WI38 (cell line): ENCODE results near the gene RCOR1.

Experiments used
- H3K4me3 ChIP-seq: 2 replicates; pipeline ENCODE4 v1.5.1; 2011; ENCODE audit warnings: low read depth, mild to moderate bottlenecking, control low read depth, low read length
- TF ChIP-seq, protein P1 (sequence below): IDR thresholded peaks from 2 replicates; pipeline ENCODE4 v1.5.1; 2012; ENCODE audit warnings: low read depth, mild to moderate bottlenecking, control low read depth, low read length

The RCOR1 gene

DNA sequence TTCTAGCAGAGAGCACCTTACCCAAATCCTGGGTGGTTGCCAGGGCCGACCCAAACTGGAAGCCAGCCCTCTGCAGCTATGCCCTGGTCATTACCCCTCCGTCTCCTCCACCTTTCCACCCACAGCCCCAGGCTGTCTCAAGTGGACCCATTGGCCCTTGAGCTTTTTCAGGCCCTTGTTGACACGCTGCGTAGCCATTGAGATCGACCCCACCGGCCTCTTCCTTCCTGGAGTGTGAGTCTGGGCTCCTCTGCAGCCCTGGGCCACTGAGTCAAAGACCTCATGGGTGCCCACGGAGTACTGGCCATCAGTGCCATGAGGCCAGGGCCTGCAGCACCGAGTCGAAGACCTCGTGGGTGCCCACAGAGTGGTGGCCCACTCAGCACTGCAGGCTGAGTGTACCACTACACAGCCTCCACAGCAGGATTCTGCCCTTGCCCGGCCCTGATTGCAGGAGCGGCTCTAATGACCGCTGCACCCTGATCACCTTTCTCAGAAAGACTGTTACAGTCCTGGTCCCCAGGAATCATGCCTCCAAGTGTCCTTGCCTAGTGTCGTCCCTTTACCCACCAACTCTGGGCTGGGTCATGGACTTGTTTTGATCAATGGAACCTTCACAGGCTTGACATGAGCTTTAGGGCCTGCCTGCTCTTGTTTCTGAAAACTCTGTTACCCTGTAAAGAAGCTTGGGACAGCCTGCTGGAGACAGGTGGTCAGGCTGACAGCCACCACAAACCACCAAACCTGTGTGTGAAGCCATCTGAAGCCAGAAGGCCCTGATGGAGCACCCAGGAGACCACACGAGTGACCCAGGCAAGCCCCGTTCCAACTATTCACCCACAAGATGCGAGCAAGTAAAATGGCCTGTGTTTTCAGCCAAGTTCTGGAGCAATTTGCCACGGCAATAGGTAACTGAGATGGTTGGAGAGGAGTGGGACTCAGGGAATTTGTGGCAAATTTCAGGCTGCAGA lies 145.2 kb downstream of the RCOR1 start:
- TF ChIP-seq, protein P1, sequence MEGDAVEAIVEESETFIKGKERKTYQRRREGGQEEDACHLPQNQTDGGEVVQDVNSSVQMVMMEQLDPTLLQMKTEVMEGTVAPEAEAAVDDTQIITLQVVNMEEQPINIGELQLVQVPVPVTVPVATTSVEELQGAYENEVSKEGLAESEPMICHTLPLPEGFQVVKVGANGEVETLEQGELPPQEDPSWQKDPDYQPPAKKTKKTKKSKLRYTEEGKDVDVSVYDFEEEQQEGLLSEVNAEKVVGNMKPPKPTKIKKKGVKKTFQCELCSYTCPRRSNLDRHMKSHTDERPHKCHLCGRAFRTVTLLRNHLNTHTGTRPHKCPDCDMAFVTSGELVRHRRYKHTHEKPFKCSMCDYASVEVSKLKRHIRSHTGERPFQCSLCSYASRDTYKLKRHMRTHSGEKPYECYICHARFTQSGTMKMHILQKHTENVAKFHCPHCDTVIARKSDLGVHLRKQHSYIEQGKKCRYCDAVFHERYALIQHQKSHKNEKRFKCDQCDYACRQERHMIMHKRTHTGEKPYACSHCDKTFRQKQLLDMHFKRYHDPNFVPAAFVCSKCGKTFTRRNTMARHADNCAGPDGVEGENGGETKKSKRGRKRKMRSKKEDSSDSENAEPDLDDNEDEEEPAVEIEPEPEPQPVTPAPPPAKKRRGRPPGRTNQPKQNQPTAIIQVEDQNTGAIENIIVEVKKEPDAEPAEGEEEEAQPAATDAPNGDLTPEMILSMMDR = no peak
- no peak overlapping the region for H3K4me3 ChIP-seq

DNA sequence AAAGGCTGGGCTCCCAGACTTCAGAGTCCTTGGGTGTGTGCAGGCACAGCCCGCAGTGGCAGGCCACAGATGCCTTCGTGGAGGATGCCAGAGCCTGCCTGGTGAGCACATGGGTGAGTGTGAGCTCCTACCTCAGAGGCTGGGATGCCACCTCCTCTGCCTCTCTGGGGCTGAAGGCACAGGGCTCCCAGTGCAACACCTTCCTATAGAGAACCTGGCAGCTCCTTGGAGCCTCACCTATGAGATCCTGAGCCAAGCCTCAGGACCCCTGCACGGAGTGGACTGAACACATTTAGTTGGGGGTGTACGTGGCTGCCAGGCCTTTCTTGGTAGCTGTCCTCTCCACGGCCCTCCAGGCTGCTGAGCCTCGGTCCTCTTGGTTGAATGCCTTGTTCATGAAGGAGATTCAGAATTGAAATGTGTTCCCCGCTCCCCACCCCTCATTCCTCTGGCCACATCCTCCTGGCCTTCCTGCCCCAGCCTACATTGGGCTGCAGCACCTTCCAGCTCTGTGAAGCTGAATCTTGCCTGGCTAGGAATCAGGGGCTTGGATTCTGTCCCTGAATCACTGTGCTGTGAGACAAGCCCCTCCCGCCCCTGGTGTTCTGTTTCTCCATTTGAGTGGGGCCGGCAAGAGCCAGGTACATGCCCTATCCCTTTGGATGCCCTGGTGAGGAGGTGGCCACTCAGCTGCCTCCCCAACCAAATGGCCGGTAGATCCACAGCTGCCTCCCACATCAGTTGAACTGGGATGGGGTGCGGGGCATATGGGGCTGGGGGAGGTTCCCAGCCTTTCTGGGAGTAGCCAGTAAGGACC lies 146.1 kb downstream of the RCOR1 start:
- H3K4me3 ChIP-seq = no peak overlapping the region
- TF ChIP-seq, protein P1 = no peak

DNA sequence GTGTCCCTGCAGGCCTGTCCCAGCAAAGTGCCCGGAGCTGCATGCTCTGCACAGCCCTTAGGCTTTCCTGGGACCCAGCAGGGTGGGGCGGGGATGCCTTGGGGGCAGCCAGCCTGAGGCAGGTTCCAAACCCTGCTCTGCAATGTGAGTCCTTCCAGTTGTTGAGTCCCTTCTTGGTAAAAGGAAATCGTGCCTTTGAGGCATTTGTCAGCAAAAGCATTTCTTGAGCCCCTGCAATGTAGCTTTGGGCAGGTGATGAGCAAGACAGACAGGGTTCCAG lies 146.7 kb downstream of the RCOR1 start:
- TF ChIP-seq, protein P1 = no peak
- no peak overlapping the region for H3K4me3 ChIP-seq

DNA sequence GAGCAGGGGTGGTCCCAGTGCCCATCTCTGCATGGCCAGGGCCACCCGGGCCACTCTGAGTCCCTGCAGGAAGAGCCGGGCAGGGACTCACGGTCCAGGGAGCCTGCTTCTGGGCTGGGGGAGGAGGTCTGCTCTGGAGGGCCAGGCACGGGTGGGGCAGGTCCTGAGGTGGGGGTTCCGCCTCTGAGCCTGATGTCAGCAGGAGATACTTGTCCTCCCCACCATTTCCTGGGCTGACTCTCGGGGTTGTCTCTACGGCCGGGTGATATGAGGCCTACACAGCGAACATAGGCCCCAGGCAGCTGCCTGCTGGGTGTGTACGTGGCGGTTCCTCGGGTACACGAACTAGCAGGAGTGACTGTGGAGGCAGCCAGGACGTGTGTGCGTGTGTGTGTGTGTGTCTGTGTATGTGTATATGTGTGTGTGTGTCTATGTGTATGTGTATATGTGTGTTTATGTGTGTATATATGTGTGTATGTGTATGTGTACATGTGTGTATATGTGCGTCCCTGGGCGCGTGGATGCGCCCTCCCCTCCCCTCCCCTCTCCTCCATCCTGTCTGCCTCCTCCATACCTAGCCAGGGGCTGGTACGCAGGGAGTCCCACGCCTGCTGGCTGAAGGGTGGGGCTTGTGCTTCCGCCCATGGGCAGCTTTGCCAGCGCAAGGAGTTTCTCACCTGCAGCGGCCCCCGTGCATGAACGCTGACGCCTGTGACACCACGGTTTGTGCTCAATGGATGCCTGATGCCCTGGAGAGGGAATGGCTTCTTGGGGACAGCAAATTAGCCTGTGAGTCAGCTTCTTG lies 154.4 kb downstream of the RCOR1 start:
- TF ChIP-seq, protein P1 = no peak
- H3K4me3 ChIP-seq = no peak overlapping the region

DNA sequence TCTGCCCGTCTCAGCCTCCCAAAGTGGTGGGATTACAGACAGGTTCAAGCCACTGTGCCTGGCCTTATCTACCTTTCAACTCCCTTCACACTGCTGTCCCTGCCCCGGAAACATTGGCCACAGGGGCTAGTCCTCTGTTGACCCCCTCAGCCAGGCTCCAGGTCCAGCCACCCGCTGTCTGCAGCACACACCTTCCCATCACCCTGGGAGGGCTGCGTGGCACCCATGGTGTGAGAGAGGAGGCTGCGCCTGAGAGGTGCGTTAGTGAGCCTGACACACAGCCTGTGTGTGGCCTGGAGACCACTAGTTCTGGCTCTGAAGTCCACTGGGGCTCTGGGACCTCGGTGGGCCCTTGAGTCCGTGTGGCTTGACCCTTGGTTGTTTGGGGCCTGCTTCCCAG lies 156.4 kb downstream of the RCOR1 start:
- TF ChIP-seq, protein P1 = no peak
- no peak overlapping the region for H3K4me3 ChIP-seq

DNA sequence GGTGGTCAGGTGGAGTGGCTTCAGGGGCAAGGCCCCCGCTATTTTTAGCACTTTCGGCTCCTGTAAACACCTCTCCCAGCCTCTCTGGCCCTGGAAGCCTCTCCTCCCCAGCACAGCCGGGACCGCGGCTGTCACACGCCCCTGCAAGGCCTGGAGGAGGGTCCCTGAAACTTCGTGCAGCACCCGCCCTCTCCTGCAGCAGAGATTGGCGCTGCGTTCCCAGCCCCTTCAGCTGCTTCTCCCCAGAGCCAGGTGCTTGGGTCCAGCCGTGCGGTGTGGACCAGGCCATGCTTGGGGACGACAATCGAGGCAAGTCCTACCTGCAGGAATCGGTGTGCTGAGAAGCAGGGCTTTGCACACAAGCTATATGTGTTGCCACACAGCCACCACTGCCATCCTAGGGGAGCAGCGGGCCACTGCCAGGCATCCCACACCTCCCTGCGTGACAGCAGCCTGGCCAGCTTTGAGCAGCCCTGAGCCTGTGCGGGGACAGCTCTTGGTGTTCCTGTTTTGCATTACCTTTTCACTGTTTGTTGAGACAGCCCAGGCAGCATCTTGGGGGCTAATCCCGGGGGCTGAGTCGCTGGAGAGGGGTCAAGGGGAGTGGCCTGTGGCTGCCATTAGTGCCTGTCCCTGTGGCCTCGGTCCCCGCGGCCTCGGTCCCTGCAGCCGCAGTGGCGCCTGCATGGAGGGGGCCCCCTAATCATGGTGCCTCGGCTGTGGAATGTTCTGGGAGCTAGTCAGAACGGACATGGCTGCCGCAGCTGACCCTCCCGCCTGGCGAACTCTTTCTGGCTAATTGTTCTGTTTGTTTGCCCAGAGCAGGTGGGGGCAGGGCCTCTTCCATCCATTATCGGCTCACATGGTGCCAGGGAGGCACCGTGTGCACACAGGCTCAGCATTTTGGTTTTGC lies 157.2 kb downstream of the RCOR1 start:
- TF ChIP-seq, protein P1 = no peak

More for the DNA sequence above, 157.2 kb downstream of the RCOR1 start:
- H3K4me3 ChIP-seq = no peak overlapping the region
